Measurements from ENCODE around the gene SCARF1.

SCARF1 gene

DNA sequence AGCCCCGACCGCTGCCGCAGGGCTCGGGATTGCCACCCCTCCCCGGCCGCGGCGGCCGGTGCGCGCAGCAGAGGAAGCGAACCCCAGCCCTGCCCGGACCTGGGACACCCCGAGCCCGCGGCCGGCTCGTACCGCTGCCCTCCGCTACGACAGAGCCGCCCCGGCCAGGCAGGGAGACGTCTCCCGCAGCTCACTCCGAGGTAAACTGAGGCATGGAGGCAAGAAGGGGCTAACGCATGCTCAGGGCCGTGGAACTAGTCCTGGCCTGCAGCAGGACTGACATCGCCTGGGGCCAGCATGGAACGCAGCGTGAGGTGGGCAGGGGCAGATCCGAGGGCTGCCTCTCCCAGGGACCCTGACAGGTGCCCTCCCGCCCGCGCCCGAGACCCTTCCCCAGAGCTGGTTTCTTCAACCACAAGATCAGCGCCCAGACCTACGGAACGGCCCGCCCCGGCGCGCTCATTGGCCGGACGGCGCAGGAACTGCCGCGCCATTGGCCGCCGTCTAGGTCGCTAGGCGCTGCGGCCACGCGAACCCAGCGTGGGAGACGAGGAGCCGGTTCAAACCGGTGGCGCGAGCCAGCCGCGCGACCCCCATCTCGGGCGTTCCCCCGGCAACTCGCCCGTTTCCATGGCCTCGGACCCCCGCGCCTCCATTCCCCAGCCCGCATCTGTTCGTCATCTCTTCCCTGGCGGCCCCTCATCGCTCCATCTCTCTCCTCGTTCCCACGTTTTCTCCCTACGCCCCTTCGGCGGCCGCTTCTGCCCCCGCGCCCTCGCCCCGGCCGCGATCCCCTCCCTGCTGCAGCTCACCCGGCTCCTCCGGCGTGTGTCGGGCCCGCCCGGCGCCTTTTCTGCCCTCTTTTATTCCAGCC is 17.3 kb downstream of the SCARF1 start, which contains the start of gene SLC43A2:
Gene SLC43A2 (minus strand): TSS at position 853 of the 874 bp plus-strand sequence. CDS start 960 bp downstream, outside the sequence.
- DNase-seq, result peak; percentile 53 to 57

- DNase-seq, result no peak
Observed at GRCh38 chr17:1627182-1627981, 18.1 kb downstream of the SCARF1 start.

DNA sequence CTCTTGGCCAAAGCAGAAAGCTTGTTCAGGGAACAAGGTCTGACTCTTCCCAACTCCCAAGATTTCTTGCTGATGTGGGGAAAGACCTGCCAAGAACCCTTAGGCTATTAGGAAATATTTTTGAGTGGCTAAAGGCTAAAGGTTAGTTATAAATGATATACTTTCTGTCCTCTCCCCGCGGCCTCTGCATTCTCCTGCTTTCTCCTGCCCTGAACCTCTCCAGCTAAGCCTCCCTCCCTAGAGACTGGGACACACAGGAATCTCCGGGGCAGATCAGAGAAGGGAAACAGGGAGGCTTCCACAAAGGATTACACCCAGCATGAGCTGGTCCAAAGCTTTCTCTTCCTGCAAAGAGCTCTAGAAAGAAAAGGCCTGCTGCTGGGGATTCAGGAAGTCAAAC is 19.2 kb downstream of the SCARF1 start:
- DNase-seq, result no peak

- DNase-seq, result no peak
Observed at GRCh38 chr17:1625581-1625980, 20.0 kb downstream of the SCARF1 start.

DNA sequence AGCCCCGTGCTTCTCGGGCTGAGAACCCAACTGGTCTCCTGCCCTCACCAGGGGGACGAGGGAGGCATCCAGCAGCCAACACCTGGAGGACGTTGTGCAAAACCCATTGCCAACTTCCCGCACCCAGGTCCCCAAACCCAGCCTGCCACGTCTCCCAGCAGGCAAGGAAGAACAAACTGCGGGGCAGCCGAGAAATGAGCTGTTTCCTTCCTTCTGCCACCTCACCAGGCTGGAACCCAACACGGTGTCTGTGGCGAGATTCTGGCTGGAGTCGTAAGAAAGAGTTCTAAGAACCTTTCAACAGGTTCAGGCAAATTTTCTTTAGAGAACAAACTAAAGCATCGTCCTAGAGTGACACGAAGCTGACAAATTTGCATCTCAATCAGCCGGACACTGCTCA is 20.5 kb downstream of the SCARF1 start:
- DNase-seq, result no peak

DNA sequence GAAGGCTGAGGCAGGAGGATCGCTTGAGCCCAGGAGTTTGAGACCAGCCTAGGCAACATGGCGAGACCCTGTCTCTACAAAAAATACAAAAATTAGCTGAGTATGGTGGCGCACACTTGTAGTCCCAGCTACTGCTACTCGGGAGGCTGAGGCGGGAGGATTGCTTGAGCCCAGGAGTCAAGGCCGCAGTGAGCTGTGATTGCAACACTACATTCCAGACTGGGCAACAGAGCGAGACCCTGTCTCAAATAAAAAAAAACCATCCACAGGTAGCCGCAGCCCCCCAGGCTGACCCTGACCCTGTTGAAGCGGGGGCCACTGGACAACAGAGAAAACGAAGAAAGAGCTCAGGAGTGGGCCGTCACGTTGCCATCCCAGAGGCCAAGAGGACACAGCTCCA is 20.9 kb downstream of the SCARF1 start:
- no peak for DNase-seq

GRCh38 chr17:1623057-1623630 is 22.4 kb downstream of the SCARF1 start:
- DNase-seq, result no peak

DNA sequence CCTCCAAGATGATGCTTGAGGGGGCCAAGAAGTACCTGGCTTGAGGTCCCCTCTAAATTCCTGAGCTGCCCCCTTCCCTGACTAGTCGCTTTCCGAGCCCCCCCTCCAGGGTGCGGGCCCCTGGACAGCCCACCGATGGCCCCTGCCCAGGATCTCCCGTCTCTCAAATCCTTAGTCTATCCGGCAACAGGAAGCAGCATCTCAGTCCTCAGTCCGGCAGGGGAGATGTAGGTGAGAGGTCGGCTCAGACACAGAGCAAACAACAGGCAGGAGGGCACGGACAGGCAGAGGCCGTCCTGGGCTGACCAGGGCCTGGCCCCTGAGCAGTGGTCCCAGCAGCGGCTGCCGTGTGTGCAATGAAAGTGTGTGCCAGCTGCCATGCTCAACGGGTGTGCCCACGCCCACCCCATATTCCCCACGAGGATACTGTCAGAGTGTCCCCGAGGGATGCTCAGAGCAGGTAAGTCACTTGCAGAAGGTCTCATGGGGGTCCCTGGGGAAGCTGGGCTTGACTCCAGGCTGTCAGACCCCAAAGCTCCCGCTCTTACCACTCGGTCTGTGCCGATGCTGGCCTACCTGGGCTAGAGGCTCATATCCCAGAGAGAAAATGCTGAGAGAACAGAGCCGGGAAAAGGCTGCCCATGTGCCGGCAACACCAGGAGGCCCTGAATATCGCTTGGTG is 24.1 kb downstream of the SCARF1 start:
- no peak for DNase-seq

GRCh38 chr17:1620486-1620885 is 25.0 kb downstream of the SCARF1 start:
- DNase-seq, result no peak

- DNase-seq, result no peak
Observed at GRCh38 chr17:1617620-1618174, 27.8 kb downstream of the SCARF1 start.

DNA sequence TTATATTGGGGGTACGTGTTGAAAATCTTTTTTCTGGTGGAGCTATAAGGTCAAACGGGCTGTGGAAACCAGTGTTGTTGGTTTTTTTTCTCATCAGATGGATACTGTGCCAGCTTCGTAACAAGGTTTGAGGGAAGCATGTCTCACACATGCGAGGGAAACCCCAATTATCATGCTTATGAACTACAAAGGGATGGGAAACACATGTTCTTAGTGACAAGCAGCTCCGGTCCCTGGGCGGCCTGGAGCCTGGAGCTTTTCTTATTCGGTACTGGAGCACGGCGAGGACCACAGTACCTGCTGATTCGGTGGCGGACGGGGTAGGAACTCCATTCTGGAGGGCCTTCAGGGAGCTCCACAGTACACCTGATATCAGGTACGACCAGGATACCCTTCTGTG is 29.4 kb downstream of the SCARF1 start:
- DNase-seq, result no peak

DNA sequence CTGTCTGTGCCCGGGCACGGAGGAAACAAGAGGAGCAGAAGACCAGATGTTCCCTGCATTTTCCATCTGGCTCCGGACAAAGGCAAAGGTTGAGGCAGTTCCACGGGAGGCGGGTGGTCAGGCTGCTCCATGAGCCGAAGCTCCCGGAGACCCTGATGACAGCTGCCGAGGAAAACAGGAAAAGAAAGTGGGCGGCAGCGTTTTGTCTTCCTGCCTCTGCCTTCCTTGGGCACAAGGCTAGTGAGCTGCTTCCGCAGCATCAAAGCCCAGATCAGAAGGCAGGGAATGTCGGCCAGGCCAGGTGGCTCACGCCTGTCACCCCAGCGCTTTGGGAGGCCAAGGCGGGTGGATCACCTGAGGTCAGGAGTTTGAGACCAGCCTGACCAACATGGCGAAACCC is 33.1 kb downstream of the SCARF1 start:
- DNase-seq, result no peak

- no peak for DNase-seq
Observed at GRCh38 chr17:1611715-1612114, 33.8 kb downstream of the SCARF1 start.

DNA sequence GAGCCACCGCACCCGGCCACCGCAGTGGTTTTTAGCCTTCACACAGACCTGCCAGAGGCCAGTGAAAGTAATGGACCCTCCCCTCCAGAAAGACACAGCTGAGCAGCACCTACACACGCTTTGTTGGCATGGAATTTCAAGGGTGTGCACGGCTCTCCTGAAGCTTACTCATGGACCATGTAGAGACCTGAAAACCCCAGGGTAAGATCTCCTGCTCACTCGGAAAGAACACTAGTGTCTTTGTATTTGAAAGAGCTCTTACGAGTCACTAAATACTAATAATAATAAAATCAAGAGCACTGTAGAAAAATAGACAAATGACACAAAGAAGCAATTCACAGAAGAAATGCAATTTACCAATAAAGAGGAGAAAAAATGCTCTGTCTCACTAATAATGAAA is 36.9 kb downstream of the SCARF1 start:
- DNase-seq, result no peak

DNA sequence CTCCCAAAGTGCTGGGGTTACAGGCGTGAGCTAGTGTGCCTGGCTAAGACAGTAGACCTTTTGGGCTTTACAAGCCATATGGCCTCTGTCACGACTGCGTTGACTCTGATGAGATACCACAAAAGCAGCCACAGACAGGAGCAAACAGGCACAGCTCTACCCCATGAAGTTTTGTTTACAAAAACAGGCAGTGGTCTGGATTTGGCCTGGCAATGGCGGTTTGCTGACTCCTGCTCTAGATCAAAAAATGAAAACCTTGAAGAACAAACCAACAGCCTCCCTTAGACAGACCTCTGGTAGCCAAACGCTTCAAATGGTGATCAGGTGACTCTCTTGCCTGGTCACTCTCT is 37.6 kb downstream of the SCARF1 start:
- DNase-seq, result no peak

GRCh38 chr17:1606352-1606985 is 39.1 kb downstream of the SCARF1 start:
- no peak for DNase-seq

DNA sequence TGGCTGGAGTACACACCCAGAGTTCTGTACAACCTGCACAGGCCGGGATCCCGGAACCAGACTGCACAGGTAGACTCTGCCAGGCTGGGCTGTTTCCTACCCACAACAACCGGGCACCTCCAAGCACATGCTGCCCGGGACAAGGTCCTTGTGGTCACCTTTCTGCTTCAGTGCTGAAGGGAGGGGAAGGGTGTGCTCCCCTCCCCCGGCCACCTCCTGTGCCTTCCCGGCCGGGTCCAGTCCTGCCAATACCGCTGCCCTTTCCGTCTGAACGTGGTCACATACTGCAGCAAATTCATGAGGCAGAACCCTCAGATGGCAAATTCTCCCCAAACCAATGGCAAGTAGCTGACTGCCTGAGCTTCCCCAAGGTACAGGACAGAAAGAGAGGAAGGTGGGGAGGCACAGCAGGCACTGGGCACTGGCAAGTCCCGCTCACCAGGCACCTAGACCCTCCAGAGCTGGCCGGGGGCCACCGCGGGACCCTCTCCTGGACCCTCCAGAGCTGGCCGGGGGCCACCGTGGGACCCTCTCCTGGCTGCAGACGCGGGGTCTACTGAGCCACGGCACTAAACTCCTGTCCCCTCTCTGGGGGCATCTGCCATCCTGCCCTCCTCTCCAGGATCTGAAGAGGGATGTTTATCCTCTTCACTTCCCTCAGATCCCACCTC is 39.7 kb downstream of the SCARF1 start:
- DNase-seq, result no peak

- no peak for DNase-seq
Observed at GRCh38 chr17:1604831-1605528, 40.6 kb downstream of the SCARF1 start.

DNA sequence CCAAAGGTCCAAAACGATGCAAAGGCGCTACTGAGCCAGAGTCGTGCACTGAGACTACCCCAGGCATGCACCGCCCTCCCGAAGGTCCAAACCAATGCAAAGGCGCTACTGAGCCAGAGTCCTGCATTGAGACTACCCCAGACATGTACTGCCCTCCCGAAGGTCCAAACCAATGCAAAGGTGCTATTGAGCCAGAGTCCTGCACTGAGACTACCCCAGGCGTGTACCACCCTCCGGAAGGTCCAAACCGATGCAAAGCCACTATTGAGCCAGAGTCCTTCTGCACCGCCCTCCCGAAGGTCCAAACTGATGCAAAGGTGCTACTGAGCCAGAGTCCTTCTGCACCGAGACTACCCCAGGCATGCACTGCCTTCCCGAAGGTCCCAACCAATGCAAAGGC is 44.0 kb downstream of the SCARF1 start:
- DNase-seq, result no peak

- DNase-seq, result no peak
Observed at GRCh38 chr17:1598399-1599095, 47.0 kb downstream of the SCARF1 start.

All from SW 1271 (cell line).